ENCODE results near the gene AMACR. TPM values are rescaled to one million over a fixed set of nuclear protein-coding genes. Genes with fewer than 3 reads are reported as not detected.

Gene AMACR
- polyA plus RNA-seq, 10 donors: 3.8 to 10.5 (median 6.2) TPM

Other genes with a start within 250 kb of the AMACR start
- gene ADAMTS12, start 116.1 kb downstream of the AMACR start, polyA plus RNA-seq (ENCODE audit: insufficient read length in 10 of 10): 10 to 100 TPM; 18.5 to 30.8 (median 23.9) TPM
- not detected for gene RXFP3, start 71.7 kb downstream of the AMACR start, polyA plus RNA-seq (ENCODE audit: insufficient read length in 10 of 10)
- gene SLC45A2, start 23.4 kb downstream of the AMACR start, polyA plus RNA-seq (ENCODE audit: insufficient read length in 10 of 10): under 1 TPM; 0.12 to 0.50 (median 0.18) TPM
- 100 to 1,000 TPM in 7 of 10 donors, 10 to 100 TPM in 3; 55.4 to 132 (median 108) TPM for gene C1QTNF3, start 35.2 kb upstream of the AMACR start, polyA plus RNA-seq (ENCODE audit: insufficient read length in 10 of 10)

Data from muscle of back (tissue), 10 donors.